Activated CD4-positive, alpha-beta T cell treated with anti-CD3 and anti-CD28 coated beads, Interleukin-2, amount 50 U/mL, for 24 hours (primary cell): ENCODE measurements around the gene CFAP43.

Experiments
- DNase-seq, 2 donors: peaks; one replicate each; pipeline ENCODE4 v3.0.0-alpha.2; 2020; ENCODE audit warnings: low read depth in 1 of 2, low spot score in 1 of 2

Gene CFAP43, protein sequence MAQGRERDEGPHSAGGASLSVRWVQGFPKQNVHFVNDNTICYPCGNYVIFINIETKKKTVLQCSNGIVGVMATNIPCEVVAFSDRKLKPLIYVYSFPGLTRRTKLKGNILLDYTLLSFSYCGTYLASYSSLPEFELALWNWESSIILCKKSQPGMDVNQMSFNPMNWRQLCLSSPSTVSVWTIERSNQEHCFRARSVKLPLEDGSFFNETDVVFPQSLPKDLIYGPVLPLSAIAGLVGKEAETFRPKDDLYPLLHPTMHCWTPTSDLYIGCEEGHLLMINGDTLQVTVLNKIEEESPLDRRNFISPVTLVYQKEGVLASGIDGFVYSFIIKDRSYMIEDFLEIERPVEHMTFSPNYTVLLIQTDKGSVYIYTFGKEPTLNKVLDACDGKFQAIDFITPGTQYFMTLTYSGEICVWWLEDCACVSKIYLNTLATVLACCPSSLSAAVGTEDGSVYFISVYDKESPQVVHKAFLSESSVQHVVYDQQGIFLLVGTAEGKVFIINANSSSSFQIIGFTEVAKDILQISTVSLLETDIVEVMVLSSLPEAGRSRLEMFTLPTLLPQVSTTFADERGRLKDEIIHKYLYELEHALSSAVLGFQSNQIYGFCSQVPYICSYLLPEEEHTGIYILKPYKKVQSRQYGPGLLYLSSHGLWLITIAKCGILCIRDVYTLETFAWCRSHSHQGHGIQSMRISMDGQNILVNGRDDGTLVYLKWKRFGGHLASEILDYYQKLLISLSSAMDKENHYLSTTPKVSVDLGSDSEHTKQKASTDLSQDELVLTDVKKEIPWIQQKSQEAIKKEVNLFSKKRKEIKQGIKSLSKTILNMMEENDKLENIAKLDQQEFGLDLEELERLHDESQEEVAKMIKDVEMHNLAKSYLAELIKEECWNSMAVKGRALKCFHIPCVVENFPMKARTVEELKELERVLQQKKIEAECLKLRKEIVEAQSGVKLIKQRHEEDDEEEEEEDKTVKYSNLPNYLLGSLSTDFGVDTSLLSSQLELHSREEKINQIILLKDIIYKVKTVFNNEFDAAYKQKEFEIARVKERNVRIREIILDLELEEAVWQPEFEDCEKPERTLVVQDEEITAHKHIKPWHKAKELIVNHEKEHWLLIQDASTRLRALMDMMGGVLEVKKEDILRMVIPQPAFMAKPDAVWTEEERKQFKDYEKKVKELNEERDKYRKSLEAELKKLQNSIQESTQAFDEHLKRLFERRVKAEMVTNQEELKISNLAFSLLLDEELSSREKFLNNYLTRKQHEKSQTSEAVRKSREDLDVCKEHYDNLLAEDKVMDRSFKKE (N-terminal part only)

GRCh38 chr10:104231784-104232612, at the start of gene CFAP43:
Gene CFAP43, minus strand, starts transcription at chr10:104232364. Its CDS starts 118 bp downstream, at chr10:104232246.
- peak; percentile 99 for DNase-seq

DNA sequence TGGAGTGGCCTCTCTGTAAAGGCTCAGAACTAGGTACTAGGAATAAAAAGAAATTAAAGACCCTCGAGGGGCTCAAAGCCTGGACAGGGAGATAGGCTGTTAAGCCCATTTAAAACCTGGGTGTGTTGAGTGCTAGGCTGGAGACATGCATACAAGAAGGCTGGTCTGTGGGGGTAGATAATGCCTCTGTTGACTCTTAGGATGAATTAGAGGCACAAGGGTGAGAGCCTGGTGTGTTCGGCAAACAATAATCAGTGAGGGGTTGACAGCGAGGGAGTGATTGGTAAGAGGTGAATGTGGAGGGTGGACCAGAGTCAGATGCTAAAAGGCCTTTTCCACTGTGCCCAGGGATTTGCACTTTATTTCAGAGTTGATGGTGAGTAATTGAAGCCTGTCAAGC, 49.5 kb upstream of the CFAP43 start:
- no peak for DNase-seq

GRCh38 chr10:104279550-104280259, 47.5 kb upstream of the CFAP43 start:
- DNase-seq = no peak

DNA sequence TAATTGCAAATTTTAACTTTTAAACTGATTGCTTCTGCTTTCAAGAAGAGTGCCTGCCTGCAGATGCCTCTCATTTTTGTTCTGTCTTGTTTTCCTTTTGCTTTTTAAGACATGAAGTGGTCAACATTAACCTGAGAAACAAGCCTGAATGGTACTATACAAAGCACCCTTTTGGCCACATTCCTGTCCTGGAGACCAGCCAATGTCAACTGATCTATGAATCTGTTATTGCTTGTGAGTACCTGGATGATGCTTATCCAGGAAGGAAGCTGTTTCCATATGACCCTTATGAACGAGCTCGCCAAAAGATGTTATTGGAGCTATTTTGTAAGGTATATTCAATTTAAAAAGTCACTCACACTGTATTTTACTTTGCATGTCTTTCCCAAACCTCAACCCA, 45.6 kb upstream of the CFAP43 start:
- no peak for DNase-seq

DNA sequence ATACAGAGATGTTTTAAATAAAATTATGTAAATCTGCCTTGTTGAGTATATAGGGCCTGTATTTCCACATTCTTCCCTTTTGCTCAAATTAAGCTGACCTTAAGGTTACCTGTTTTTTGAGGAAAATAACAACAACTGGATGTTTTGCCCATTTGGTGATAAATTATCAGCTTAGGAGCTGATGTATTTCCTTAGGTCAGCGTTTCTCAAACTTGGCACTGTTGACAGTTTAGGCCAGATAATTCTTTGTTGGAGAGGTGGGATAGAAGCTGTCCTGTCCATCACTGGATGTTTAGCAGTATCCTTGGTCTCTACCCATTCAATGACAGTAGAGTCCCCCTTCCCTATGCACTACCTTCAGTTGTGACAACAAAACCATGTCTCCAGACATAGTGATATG, 44.0 kb upstream of the CFAP43 start:
- no peak for DNase-seq

DNA sequence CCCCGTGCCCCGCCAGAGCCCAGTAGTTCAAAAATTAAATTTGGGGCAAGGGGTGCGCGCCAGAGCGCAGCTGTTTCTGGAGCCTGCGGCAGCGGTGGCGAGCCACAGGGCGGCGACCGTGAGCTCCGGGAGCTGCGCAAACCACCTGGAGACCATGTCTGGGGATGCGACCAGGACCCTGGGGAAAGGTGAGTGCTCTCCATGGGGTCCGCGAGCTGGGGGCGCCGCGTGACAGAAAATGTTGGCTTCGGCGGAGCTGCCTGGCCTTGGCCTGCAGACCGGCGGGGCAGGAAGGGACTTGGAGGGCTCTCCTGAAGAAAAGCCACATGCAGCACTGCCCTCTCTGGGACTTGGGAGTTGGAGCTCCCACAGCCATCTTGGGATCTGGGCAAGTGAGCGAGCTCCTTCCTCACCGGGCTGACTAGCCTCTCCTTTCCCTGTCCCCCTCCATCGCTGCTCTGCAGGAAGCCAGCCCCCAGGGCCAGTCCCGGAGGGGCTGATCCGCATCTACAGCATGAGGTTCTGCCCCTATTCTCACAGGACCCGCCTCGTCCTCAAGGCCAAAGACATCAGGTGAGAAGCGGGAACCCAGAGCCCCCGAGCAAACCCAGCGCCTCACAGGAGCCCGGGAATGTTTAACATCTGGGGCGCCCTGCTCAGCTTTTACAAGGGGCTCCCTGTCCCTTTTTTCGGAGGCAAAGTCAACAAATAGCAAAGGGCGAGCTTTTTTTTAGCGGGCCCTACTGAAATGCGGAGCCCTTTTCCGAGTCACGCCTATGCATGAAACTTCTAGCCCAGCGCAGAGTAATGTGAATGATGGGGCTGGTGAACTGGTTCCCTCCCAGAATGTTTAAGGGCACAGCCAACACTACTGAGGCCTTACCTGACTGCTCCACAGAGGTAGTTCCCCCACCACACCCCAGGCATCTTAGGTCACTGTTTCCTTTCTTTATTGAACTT, 42.9 kb upstream of the CFAP43 start:
- peak in 1 of 2 donors; percentile 24 for DNase-seq

- DNase-seq = no peak
Observed at GRCh38 chr10:104273899-104274575, 41.9 kb upstream of the CFAP43 start.

DNA sequence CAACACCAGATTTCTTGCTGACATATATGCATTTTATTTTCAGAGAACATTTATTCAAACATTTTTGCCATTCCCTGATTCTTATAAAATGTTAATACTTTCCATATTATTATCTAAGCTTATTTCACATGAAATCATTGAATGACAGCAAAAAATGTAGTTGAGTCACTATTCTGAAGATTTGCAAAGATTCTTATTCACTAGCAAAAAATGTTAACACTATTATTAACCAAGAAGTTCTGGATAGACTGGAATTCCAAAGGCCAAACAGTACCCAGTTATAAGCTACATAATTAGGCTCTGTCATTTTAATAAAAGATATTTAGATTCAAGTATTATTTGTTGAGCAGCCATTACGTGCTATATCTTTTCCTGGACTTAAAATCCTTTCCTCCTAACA, 41.1 kb upstream of the CFAP43 start:
- DNase-seq = no peak

GRCh38 chr10:104268713-104269645, 36.8 kb upstream of the CFAP43 start, which contains the start of gene GSTO2:
Gene GSTO2, plus strand, starts transcription at chr10:104269184. Its CDS starts 5,732 bp downstream, at chr10:104274916.
- DNase-seq = peak; percentile 94 to 97

DNA sequence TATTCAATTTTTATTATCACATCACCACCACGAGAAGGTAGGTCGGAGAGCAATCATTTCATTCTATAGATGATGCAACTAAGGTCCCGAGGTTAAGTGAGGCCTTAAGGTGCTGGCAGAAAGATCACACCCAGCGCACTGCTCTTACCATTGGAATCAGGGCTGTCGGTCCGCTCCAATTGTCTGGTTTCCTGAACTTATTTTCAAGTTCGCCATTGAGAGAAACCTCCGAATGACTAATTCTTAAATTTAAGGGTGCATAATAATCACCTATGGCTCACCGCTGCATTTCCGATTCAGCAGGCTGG, 36.2 kb upstream of the CFAP43 start:
- DNase-seq = peak in 1 of 2 donors; percentile 35

DNA sequence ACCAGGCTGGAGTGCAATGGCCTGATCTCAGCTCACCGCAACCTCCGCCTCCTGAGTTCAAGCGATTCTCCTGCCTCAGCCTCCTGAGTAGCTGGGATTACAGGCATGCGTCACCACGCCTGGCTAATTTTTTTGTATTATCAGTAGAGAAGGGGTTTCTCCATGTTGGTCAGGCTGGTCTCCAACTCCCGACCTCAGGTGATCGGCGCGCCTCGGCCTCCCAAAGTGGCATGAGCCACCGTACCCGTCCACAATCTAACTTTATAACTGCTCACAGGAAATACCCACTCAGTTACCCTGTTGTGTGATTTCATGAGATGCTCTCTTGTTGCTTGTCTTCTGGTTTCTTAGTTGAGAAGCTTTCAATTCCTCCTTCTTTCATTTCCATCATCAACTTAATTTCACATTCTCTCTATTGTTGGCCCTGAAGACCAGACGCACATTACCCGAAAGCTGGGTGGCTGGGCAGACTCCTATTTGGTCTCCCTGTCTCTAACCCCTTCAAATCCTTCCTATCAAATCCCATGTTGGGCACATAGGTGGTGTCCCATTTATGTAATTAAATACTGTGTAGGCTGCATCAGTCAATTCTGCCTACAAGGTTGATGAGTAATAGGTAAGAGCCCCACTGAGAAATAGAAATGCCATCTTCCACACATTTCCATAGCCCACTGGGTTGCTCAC, 35.7 kb upstream of the CFAP43 start:
- DNase-seq = peak in 1 of 2 donors; percentile 28

- DNase-seq = no peak
Observed at GRCh38 chr10:104264783-104265182, 32.6 kb upstream of the CFAP43 start.

DNA sequence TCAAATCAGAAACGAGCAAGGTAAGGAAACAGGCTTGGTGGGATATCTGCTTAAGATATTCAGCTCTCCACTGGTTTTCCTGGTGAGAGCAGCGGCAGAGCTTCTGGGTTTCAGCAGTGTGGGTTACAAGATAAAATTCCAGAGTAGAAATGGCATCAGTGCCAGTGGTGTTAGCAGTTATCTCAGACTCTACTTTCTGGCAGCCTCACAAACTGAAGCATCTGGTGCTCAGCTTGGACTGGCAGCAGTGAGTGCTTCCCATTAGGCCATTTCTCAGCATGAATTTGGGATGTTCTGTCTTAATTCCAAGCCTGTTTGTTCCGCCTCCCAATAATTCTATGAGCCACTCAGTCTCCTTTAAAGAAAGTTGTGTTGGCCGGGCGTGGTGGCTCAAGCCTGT, 29.9 kb upstream of the CFAP43 start:
- no peak for DNase-seq

- DNase-seq = no peak
Observed at GRCh38 chr10:104260775-104261115, 28.6 kb upstream of the CFAP43 start.

DNA sequence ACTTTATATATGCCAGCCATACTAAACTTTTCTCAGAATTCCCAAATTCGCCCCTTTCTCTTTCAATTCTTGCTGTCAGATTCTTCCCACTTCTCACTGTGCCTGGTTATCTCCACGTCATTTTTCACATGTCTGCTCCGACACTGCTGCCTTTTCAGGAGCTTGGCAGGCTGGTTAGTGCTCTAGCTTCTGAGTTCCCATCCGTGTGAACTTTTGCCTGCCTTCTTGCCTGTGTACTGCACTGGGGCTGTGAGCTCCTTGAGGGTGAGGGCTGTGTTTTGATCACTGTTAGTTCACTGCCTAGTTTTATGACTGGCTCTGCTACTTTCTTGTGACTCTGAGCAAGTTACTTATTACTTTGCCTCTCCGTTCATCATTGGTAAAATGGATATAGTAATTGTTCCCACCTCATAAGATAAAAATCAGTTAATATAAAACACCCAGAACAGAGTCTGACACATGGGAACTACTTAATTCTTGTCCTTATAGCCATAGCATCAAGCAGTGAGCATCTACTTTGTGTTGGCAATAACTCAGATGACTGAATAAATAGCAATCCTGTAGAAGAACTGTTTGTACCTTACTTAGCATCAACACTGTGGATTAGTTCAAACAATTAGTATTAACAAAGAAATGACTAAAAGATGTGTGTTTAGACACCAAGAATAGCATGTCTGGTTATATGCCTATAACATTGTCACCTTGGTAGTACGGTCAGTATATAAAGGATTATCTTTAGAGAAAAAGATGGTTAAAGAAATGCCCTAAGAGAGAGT, 28.0 kb upstream of the CFAP43 start:
- DNase-seq = no peak

GRCh38 chr10:104259456-104259855, 27.3 kb upstream of the CFAP43 start:
- DNase-seq = no peak
